GM13977 (cell line): ENCODE results near the gene DENND1A.

Source experiments
- DNase-seq: peaks from one replicate; pipeline ENCODE4 v3.0.0; 2012; ENCODE audit warnings: low spot score
- CTCF ChIP-seq: IDR thresholded peaks from 2 replicates; pipeline ENCODE4 v1.5.1; 2012; ENCODE audit warnings: mild to moderate bottlenecking, control low read depth; ENCODE audit not compliant: insufficient read depth; ENCODE audit errors: extremely low read depth, missing control alignments
- in situ Hi-C: fragments of 300-500 bp; cut with MboI; formaldehyde crosslinking; loops from one replicate; pipeline ENCODE4 v1.12.0; 2022; ENCODE audit warnings: low sequenced_read_pairs, low pct_unique_long_range_greater_than_20kb, mixed read lengths, inconsistent platforms; ENCODE audit not compliant: unreplicated experiment

DENND1A gene

GRCh38 chr9:123589361-123590239 is 340.3 kb downstream of the DENND1A start:
- TF ChIP-seq CTCF, result no peak
- DNase-seq, result no peak
- in situ Hi-C loops, result no loop called here

DNA sequence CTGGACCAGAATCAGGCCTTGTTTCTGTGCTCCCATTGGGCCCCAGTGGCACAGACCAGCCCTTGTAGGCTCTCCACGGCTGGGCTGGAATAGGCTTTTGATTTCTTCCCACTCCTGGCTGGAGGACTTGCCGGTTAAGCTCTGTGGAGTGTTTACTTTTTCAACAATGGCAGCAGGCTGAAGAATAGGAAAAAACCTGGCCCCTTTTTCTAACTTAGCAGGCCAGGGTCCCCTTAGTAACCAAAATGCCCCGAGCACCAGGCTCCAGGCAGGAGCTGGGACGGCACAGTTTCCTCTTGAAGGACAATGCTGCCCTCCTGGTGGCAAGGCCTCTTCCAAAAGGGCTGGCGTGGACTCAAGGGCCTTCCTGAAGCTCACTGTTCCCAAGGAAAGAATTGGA is 343.7 kb downstream of the DENND1A start:
- DNase-seq, result no peak
- in situ Hi-C loops, result no loop called here
- TF ChIP-seq CTCF, result no peak

DNA sequence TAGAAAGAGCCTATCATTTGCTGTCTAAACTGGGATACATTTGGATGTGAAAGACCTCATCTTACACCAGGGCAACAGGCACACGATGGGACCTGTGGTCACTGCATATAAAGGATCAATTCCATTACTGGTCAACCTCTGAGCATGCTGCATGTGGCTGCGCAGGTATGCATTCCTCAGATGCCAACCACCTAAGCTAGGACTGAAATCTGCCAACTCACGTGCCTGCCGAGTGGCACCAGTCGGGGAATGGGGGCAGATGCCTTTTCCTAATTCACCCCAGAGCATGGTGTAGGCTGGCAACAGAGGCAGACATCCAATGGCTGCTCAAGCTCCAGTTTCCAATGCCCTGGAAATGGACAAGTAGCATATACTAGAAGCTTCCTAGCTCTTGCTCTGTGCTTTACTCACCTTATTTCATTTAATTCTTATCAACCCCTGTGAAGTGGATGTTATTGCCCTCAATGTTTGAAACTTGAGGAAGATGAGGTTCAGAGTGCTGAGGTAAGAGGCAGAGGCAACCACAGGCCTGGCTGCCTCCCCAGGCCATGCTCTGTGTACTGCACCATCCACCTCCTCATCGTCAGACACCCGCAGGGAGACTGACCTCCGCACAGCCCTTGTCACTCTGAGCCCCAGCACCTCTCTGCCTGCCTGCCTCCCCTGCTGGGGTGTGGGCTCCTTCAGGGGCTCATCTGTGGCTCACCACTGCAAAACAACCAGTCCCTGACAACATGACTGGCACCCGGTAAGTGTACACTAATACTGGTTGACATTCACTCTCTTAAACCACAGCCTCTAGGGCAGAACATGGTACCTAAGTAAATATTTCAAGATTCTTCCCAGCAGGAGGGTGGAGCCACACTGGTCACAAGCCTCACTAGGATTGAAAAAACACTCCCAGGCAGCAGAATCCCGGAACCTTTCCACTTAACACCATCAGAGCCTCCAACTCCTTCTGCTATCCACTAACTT is 345.4 kb downstream of the DENND1A start:
- in situ Hi-C loops, result no loop called here
- DNase-seq, result no peak

GRCh38 chr9:123583646-123584045 is 346.3 kb downstream of the DENND1A start:
- no peak for TF ChIP-seq CTCF
- in situ Hi-C loops, result no loop called here

More for the DNA sequence above, 345.4 kb downstream of the DENND1A start:
- TF ChIP-seq CTCF, result no peak

GRCh38 chr9:123571240-123571639 is 358.7 kb downstream of the DENND1A start:
- TF ChIP-seq CTCF, result no peak
- in situ Hi-C loops, result no loop called here
- no peak for DNase-seq

More at GRCh38 chr9:123583646-123584045, 346.3 kb downstream of the DENND1A start:
- DNase-seq, result no peak

DNA sequence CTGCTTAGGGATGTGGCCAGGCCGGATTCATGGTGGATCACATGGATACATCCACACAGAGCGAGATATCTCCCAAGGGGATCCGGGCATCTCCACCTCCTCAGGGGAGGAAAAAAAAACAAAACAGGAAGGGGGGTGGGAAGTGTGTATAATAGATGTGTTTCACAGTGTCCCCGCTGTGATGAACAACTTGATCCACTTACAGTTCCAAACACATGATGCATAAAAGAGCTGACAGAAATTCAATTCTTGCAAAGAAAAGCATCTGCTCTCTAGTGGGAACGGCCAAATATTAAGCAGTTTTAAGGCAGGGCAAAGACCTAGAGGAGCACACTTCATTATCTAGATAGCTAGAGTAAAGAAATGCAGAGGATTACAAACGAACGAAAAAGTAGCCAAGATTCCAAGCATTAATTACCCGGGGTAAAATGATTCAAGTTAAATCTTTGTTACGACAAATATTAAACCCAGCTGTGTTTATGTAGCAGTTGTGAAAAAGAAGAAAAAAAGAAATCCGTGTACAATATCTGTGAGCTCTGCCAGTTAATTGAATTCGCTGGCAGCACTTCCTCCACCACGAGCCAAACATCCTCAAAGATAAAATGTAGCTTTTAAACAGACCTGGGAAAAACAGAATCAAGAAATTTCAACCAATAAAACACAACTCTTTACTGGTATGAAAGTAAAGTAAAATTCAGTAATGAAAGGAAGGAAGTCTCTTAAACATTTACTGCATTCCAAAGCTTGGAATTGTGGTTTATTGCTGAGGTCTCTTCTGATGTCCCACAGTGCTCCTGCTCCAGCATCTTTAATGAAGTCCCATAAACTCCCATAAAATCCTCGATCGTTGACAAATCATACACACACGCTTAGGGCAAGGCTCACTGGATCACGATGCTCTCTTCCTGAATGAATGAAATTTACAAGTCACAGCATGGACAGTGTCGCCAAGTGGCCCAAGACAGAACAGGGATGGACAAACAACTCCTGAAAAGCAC is 360.9 kb downstream of the DENND1A start:
- in situ Hi-C loops, result no loop called here
- DNase-seq, result no peak
- no peak for TF ChIP-seq CTCF
